ENCODE measurements around the gene P2RY13.

DNA sequence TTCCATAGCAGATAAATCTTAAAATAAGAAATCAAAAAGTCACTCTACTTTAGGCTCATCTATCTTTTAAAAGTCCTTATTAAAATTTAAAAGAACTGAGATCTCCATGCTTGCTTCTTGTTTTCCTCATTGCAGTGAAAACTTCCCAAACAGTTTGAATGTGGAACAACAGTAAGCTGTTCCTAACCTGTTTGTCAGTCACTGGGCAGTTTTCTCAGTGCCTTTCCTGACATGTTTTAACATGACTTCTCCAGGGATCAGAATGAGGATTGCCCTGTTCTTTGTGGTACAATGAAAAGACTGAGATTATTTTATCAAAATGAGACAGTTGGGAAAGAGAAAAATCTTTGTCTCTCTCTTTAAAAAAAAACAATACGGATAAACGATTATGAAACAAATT, 13.5 kb downstream of the P2RY13 start:
- no peak for TF ChIP-seq POLR2A (IDR thresholded peaks at IDR 0.05; ENCODE audit: extremely low read depth, insufficient read length)
- TF ChIP-seq, protein P1, sequence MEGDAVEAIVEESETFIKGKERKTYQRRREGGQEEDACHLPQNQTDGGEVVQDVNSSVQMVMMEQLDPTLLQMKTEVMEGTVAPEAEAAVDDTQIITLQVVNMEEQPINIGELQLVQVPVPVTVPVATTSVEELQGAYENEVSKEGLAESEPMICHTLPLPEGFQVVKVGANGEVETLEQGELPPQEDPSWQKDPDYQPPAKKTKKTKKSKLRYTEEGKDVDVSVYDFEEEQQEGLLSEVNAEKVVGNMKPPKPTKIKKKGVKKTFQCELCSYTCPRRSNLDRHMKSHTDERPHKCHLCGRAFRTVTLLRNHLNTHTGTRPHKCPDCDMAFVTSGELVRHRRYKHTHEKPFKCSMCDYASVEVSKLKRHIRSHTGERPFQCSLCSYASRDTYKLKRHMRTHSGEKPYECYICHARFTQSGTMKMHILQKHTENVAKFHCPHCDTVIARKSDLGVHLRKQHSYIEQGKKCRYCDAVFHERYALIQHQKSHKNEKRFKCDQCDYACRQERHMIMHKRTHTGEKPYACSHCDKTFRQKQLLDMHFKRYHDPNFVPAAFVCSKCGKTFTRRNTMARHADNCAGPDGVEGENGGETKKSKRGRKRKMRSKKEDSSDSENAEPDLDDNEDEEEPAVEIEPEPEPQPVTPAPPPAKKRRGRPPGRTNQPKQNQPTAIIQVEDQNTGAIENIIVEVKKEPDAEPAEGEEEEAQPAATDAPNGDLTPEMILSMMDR (IDR thresholded peaks at IDR 0.05; ENCODE audit: low read depth, low read length) = no peak
